Stimulated activated CD4-positive, alpha-beta T cell treated with anti-CD3 and anti-CD28 coated beads, Interleukin-12 subunit alpha, Interleukin-12 subunit beta, amount 100 ng/mL, for 4 hours (primary cell): ENCODE data around the gene JAZF1.
"Not testable (repeated sequence)": the region's sequence is repeated elsewhere in the genome, so short reads cannot be mapped to it uniquely, and the experiment has no call there.

Experiments used
- DNase-seq: peaks from one replicate; pipeline ENCODE4 v3.0.0-alpha.2; 2020

Gene JAZF1

DNA sequence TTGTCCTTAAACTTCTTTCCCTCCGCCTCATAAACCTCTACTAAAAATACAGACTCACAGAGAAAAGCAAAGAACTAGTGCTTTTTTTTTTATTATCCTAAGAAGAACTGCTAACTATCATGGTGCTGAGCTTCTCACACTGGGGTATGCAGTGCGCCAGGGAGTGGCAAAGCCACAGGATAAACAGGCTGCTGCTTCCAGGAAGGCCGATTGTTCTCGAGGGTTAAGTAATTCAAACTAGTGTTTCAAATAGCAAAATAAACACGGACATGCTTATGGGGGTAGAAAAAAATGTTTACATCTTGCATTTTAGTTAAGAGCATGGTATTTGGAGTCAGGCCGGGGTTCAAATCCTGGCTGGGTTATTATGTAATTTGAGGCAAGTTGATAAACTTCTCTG, 283.6 kb downstream of the JAZF1 start:
- DNase-seq = no peak

DNA sequence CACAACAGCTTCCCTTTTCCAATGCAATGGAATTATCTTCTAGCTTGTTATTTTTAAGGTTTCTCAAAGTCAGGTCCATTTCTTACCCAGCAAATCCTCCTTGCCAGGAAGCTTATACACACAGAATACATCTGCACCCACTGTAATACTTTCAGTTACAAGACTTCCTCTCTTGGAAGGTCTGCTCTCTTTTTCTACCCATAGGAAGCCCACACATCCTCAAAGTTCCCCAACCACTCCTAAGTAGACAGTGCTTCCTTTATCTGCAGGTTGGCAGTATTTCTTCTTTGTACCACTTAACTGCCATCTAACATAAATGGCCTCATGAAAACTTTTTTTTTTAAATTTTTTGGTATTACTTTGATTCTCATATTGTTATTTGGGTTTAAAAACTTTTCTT, 285.0 kb downstream of the JAZF1 start:
- DNase-seq = no peak

GRCh38 chr7:27890205-27890849, 290.3 kb downstream of the JAZF1 start:
- no peak for DNase-seq

DNA sequence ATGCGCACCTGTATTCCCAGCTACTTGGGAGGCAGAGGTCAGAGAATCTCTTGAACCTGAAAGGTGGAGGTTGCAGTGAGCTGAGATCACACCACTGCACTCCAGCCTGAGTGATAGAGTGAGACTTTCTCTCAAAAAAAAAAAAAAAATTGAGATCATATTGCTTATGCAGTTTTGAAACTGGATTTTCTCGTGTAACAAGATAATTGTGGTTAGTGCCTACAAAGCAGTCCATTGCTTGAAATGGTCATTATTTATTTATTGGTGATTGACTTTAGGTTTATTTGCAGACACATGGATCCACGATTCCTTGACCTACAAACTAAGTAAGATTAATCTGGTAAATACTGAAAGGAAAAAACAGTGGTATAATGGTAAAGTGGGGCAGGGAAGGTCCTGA, 290.8 kb downstream of the JAZF1 start:
- no peak for DNase-seq

GRCh38 chr7:27888736-27889135, 291.9 kb downstream of the JAZF1 start:
- DNase-seq = no peak

- DNase-seq = not testable (repeated sequence)
These were observed 293.9 kb downstream of the JAZF1 start for GRCh38 chr7:27886710-27887109.

DNA sequence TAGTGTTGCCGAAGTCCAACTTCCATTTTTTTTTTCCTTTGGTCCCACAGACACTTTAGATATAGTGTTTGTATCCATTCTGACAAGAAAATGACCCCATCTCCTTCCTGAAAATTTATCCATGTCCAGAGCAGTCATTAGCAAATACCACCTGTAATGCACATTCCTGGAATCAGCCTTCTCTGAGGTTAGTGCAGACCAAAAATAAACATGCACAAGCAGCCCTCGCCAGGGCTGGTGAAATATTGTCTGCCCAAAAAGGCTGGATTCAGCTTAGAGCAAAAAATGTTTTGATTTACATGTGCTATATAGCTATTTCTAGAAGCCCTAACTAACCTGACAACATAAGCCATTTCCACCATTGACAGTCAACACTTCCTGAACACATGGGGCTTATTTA, 294.9 kb downstream of the JAZF1 start:
- DNase-seq = no peak

DNA sequence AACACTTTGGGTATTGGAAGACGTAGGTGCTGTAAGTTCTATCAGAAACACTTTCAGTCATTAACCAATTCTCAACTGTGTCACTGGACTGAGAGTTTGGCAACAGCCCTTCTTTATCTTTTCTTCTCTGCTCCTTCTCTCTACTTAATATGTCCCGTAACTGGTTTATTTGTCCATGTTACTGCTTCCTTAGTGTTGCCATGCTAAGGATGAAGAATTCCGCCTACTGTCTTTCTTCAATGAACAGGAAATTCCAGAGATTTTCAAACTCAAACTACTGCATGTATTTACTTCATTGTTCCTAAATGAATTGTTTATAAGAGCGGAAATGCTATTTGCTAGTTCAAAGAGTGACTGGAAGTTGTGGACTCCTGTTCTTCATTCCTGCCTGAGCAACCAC, 296.9 kb downstream of the JAZF1 start:
- no peak for DNase-seq

GRCh38 chr7:27876756-27877155, 303.8 kb downstream of the JAZF1 start:
- no peak for DNase-seq

- DNase-seq = no peak
These were observed 304.8 kb downstream of the JAZF1 start for GRCh38 chr7:27875832-27876231.

DNA sequence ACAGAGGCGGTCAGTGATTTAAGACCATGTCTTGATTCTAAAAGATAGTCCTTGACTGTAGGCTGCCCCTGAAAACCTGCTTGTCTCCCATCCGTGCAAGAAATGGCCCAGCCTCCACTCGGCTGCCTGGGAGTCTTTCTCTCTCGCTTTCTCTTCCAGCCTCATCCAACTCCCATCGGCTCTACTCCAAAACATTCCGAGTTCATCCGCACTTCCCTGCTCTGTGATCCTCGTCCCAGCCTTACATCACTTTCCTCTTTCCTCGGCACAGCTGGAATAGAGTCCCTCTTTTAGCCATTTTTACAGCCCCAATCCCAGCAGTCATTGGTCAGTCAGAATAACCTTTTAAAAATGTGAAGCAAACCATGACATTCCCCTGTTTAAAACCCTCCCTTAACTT, 305.5 kb downstream of the JAZF1 start:
- no peak for DNase-seq

GRCh38 chr7:27873981-27874957, 306.3 kb downstream of the JAZF1 start:
- no peak for DNase-seq

GRCh38 chr7:27872356-27873275, 308.0 kb downstream of the JAZF1 start:
- no peak for DNase-seq

GRCh38 chr7:27871866-27872265, 308.7 kb downstream of the JAZF1 start:
- DNase-seq = no peak

- no peak for DNase-seq
These were observed 309.5 kb downstream of the JAZF1 start for GRCh38 chr7:27871086-27871485.

GRCh38 chr7:27870595-27870994, 310.0 kb downstream of the JAZF1 start:
- no peak for DNase-seq

GRCh38 chr7:27869056-27869455, 311.5 kb downstream of the JAZF1 start:
- no peak for DNase-seq

- DNase-seq = no peak
These were observed 312.5 kb downstream of the JAZF1 start for GRCh38 chr7:27868131-27868550.

- DNase-seq = no peak
These were observed 313.5 kb downstream of the JAZF1 start for GRCh38 chr7:27866828-27867672.

GRCh38 chr7:27866256-27866655, 314.3 kb downstream of the JAZF1 start:
- no peak for DNase-seq

- no peak for DNase-seq
These were observed 316.7 kb downstream of the JAZF1 start for GRCh38 chr7:27863880-27864279.

GRCh38 chr7:27861747-27862146, 318.8 kb downstream of the JAZF1 start:
- DNase-seq = no peak
